Aorta (tissue), 5 donors: Measurements from ENCODE around the gene CCDC178. TPM values are rescaled to one million over a fixed set of nuclear protein-coding genes. Genes with fewer than 3 reads are reported as not detected.

Experiments
- ATAC-seq: fragments of 200-7000 bp; cut with Tn5 transposase; one replicate; pipeline ENCODE4 v1.9.1; 2022; ENCODE audit warnings: moderate library complexity; ENCODE audit not compliant: low FRiP score
- DNase-seq, 2 donors: peaks; one replicate each; pipeline ENCODE4 v3.0.0-alpha.2; 2020
- H3K27ac ChIP-seq, 2 donors: one replicate each; pipeline ENCODE4 v1.5.1; 2013; ENCODE audit warnings: low read length in 2 of 2, mild to moderate bottlenecking in 2 of 2, moderate library complexity in 2 of 2, control low read depth in 1 of 2, inconsistent platforms in 1 of 2, low read depth in 1 of 2
- H3K27me3 ChIP-seq, 2 donors: one replicate each; pipeline ENCODE4 v1.6.1; 2013; ENCODE audit warnings: control low read depth in 1 of 2, low read length in 1 of 2, mild to moderate bottlenecking in 1 of 2, moderate library complexity in 1 of 2; ENCODE audit not compliant: insufficient read depth in 2 of 2, control insufficient read depth in 1 of 2
- H3K36me3 ChIP-seq, 2 donors: one replicate each; pipeline ENCODE4 v1.6.1; 2013; ENCODE audit warnings: control low read depth in 1 of 2, low read length in 1 of 2, mild to moderate bottlenecking in 1 of 2; ENCODE audit not compliant: insufficient read depth in 2 of 2, control insufficient read depth in 1 of 2
- H3K4me1 ChIP-seq, 2 donors: one replicate each; pipeline ENCODE4 v1.6.1; 2013; ENCODE audit warnings: low read length in 2 of 2, control low read depth in 1 of 2, mild to moderate bottlenecking in 1 of 2, moderate library complexity in 1 of 2; ENCODE audit not compliant: insufficient read depth in 2 of 2, control insufficient read depth in 1 of 2
- H3K4me3 ChIP-seq, 2 donors: one replicate each; pipeline ENCODE4 v1.5.1; 2013; ENCODE audit warnings: low read length in 2 of 2, control low read depth in 1 of 2, mild to moderate bottlenecking in 1 of 2
- H3K9me3 ChIP-seq: one replicate; pipeline ENCODE4 v1.6.1; 2013; ENCODE audit warnings: mild to moderate bottlenecking, low read length; ENCODE audit not compliant: control insufficient read depth
- WGBS, 2 donors: extraction: QIAGEN DNeasy Blood & Tissue Kit; methylation state at CpG; one replicate each; pipeline ENCODE4 v1.1.7; 2013; 5-methylcytosine and 5-hydroxymethylcytosine counted together
- intact Hi-C, 2 donors: fragments of 100-400 bp; cut with DNase I; formaldehyde crosslinking; loops; one replicate each; pipeline versions ENCODE4 v1.14.2 to v1.15.0; 2022
- polyA plus RNA-seq, 2 donors: library from polyadenylated mRNA; stranded (reverse); fragments of 200-250 nt; gene quantifications; one replicate each; pipeline ENCODE4 v1.2.3, GENCODE V29; 2013
- total RNA-seq, 2 donors: library from RNA; stranded (reverse); fragmentation: NEBNext Ultra II Directional; extraction: Animal tissue kit (Norgen Biotek cat#: 25700); gene quantifications; one replicate each; pipeline ENCODE4 v1.2.1, GENCODE V29; 2021
- donor health status: healthy with polysubstance abuse.
- donor health status: Bipolar disorder and iron deficiency.
- donor health status: DM: no; HTN: no; CAD: no.
- donor health status: DM: no; HTN: no; CAD: no.
- donor health status: DM: yes; HTN: yes; CAD: no.

Gene CCDC178
- total and polyA plus RNA-seq, 4 donors, result 0.42 to 1.9 TPM; not detected in 2

- intact Hi-C loops, result no loop called here
- Histone ChIP-seq H3K36me3 (no peaks in the 10 kb centered on the region), H3K4me3 (no peak overlapping the region), H3K9me3 (peaks cover 2% of the 10 kb centered on the region), H3K27ac (no peak overlapping the region), H3K27me3 (no peaks in the 10 kb centered on the region), H3K4me1 (no peaks in the 10 kb centered on the region)
- ATAC-seq, result no peak
- DNase-seq, result no peak
- WGBS, 2 donors, result 63 to 79% methylated on average over 7 of the region's 7 CpGs
Measured at GRCh38 chr18:32908424-32908805, 532.1 kb downstream of the CCDC178 start.

DNA sequence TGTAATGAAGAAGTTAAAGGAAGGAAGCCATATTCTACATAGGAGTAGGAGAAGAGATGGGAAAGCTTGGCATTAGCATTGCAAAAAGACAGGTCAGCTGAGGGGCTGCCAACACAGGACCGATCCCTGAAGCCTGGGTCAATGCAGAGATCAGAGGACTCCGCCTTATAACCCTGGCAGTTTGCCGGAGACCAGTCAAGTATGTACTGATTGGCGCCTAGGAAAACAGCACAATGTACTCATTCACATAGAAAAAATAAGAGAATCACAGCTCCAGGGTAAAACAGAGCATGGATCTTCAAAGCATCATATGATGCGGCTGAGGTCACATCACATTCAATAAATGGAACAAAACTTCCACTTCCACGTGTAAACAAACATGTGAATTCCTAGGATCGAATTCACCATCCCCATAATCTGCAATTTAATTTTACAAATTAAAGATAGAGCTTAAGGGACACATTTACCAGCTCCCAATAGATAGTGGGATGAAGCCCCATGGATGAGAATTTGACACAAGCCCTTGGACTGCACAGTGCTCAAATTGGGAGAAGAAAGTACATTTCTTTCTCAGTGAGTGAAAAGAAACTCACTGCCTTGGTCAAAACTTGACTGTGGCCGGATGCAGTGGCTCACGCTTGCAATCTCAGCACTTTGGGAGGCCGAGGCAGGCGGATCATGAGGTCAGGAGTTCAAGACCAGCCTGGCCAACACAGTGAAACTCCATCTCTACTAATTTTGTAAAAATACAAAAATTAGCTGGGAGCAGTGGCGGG, 532.7 kb downstream of the CCDC178 start:
- H3K4me1 ChIP-seq, result no peaks in the 10 kb centered on the region
- no peaks in the 10 kb centered on the region for H3K36me3 ChIP-seq
- intact Hi-C loops, result no loop called here
- no peak for ATAC-seq
- peaks cover 2% of the 10 kb centered on the region for H3K9me3 ChIP-seq
- no peaks in the 10 kb centered on the region for H3K27me3 ChIP-seq
- DNase-seq, result no peak
- WGBS, 2 donors, result 81 to 84% methylated on average over 12 of the region's 12 CpGs
- H3K27ac ChIP-seq, result no peak overlapping the region
- H3K4me3 ChIP-seq, result no peak overlapping the region

GRCh38 chr18:32907311-32907585, 533.3 kb downstream of the CCDC178 start:
- no peaks in the 10 kb centered on the region for H3K36me3 ChIP-seq
- no peak overlapping the region for H3K27ac ChIP-seq
- no peak for ATAC-seq
- no peak for DNase-seq
- no peaks in the 10 kb centered on the region for H3K4me1 ChIP-seq
- 63% methylated on average over 3 of the region's 3 CpGs for WGBS, 2 donors
- no peaks in the 10 kb centered on the region for H3K27me3 ChIP-seq
- intact Hi-C loops, result no loop called here
- H3K4me3 ChIP-seq, result no peak overlapping the region
- H3K9me3 ChIP-seq, result peaks cover 2% of the 10 kb centered on the region

DNA sequence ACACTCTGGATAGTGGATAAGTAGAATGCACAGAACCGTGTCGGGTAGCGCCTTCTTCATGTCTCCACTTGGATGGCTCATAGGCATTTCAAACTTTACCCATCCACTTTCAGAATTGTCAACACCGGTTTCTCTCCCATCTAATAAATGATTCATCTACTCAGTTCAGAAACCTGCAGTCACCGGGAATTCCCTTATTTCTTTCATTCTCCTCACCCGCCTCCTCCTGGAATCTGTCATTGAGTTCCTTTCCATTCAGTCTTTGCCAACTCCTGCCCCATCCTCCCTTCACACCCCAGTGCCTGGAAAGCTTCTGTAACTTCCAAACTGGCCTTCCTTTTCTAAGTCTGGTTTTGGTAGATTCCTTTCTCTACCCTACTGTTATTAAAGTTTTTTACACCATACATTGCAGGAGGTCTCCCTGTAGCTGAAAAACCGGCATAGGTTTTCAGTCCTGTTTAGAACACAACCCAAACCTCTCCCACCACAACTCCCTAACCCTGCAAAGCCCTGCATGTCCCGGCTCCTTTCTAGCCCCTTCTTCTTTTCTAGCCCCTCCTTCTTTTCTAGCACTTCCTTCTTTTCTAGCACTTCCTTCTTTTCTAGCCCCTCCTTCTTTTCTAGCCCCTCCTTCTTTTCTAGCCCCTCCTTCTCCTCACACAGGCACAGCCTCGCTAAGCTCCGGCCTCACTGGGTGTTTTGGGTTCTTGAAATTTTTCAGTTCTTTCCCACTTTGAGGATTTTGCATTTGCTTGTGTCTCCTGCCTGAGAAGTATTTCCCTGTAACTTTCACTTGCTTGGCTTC, 533.8 kb downstream of the CCDC178 start:
- no peak for ATAC-seq
- whole genome bisulfite sequencing, 2 donors, result 86 to 88% methylated on average over 10 of the region's 10 CpGs
- H3K36me3 ChIP-seq, result no peaks in the 10 kb centered on the region

GRCh38 chr18:32905651-32906050, 534.9 kb downstream of the CCDC178 start:
- WGBS, 2 donors, result 91 to 92% methylated on average over 5 of the region's 5 CpGs
- intact Hi-C loops, result no loop called here
- no peak for DNase-seq
- no peaks in the 10 kb centered on the region for H3K36me3 ChIP-seq
- H3K4me1 ChIP-seq, result no peaks in the 10 kb centered on the region
- no peak for ATAC-seq
- no peak overlapping the region for H3K27ac ChIP-seq
- H3K9me3 ChIP-seq, result peaks cover 2% of the 10 kb centered on the region
- H3K4me3 ChIP-seq, result no peak overlapping the region
- H3K27me3 ChIP-seq, result no peaks in the 10 kb centered on the region

More for the DNA sequence above, 533.8 kb downstream of the CCDC178 start:
- no peak for DNase-seq
- no peak overlapping the region for H3K4me3 ChIP-seq
- intact Hi-C loops, result no loop called here
- peaks cover 2% of the 10 kb centered on the region for H3K9me3 ChIP-seq
- no peak overlapping the region for H3K27ac ChIP-seq
- no peaks in the 10 kb centered on the region for H3K27me3 ChIP-seq
- no peaks in the 10 kb centered on the region for H3K4me1 ChIP-seq

DNA sequence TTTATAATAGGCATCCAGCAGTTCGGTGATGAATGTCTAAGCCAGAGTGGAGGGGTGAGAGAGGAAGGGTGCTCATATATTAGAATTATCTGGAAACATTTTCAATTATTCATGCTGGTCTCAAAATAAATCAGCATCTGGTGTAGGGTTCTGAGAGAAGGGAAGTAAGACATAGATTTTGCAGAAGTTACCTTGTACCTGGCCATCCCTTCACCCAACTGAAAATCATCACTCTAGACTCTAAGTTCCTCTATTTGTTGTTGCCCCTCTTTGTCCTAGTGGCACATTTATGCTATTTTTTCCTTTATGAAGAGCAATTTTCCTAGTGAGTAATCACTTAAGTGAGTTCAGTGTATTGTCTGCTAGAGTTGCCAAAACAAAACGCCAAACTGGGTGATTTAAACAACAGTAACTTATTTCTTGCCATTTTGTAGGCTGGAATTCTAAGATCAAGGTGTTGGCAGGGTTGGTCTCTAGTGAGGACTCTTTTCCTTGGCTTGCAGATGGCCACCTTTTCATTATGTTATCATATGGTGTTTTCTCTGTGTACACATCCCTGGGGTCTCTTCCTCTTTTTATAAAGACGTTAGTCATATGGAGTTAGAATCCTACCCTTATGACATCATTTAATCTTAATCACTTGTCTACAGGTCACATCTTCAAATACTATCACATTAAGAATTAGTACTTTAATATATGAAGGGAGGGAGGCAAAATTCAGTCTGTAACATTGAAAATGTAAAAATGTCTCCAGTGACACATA, 537.8 kb downstream of the CCDC178 start:
- no peaks in the 10 kb centered on the region for H3K36me3 ChIP-seq
- 69 to 77% methylated on average over 3 of the region's 3 CpGs for WGBS, 2 donors
- intact Hi-C loops, result no loop called here
- no peaks in the 10 kb centered on the region for H3K4me1 ChIP-seq
- H3K27ac ChIP-seq, result no peak overlapping the region
- no peaks in the 10 kb centered on the region for H3K27me3 ChIP-seq
- ATAC-seq (no peak), DNase-seq (no peak)
- H3K9me3 ChIP-seq, result peaks cover 3% of the 10 kb centered on the region
- no peak overlapping the region for H3K4me3 ChIP-seq

GRCh38 chr18:32899819-32900218, 540.7 kb downstream of the CCDC178 start:
- intact Hi-C loops, result no loop called here
- Histone ChIP-seq H3K4me3 (no peak overlapping the region), H3K4me1 (no peaks in the 10 kb centered on the region), H3K36me3 (no peaks in the 10 kb centered on the region), H3K27ac (no peak overlapping the region), H3K9me3 (peaks cover 10% of the 10 kb centered on the region), H3K27me3 (no peaks in the 10 kb centered on the region)
- ATAC-seq (no peak), DNase-seq (no peak)
- WGBS, 2 donors, result 54 to 62% methylated on average over 3 of the region's 3 CpGs

- Histone ChIP-seq H3K4me1 (no peaks in the 10 kb centered on the region), H3K36me3 (no peaks in the 10 kb centered on the region), H3K4me3 (no peak overlapping the region), H3K27ac (no peak overlapping the region), H3K27me3 (no peaks in the 10 kb centered on the region), H3K9me3 (peaks cover 10% of the 10 kb centered on the region)
- ATAC-seq (no peak), DNase-seq (no peak)
- 52 to 54% methylated on average over 4 of the region's 4 CpGs for WGBS, 2 donors
- intact Hi-C loops, result no loop called here
Measured at GRCh38 chr18:32896776-32897547, 543.6 kb downstream of the CCDC178 start.
